Measurements from ENCODE around the gene FZR1.
"Not testable (repeated sequence)": the region's sequence is repeated elsewhere in the genome, so short reads cannot be mapped to it uniquely, and the experiment has no call there.

The FZR1 gene

DNA sequence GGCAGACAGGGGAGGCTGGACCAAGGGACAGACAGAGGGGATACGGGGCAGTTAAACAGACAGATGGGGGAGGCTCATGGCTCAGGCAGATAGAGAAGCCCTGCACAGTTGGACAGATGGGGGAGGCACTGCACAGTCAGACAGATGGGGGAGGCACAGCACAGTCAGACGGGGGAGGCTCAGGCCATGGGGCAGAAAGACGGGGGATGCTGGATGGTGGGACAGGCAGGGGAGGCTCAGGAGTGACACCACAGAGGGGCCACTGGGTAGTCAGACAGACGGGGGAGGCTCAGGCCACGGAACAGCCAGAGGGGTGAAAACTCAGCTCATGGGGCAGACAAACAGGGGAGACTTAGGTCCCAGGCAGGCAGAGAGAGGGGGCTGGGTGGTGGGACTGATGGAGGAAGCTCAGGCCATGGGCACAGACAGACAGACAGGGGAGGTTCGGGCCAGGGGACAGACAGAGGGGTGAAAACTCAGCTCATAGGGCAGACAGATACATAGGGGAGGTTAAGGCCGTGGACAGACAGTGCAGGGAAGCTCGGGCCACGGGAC lies 50.4 kb downstream of the FZR1 start:
- TF ChIP-seq JUND (IDR thresholded peaks at IDR 0.05; ENCODE audit: low read depth): no peak
- in situ Hi-C loops (cut with HindIII; ENCODE audit: low pct_unique_long_range_greater_than_20kb, low sequenced_read_pairs): no loop called here
- DNase-seq (ENCODE audit: low read depth in 1 of 2, low spot score in 1 of 2): no peak

DNA sequence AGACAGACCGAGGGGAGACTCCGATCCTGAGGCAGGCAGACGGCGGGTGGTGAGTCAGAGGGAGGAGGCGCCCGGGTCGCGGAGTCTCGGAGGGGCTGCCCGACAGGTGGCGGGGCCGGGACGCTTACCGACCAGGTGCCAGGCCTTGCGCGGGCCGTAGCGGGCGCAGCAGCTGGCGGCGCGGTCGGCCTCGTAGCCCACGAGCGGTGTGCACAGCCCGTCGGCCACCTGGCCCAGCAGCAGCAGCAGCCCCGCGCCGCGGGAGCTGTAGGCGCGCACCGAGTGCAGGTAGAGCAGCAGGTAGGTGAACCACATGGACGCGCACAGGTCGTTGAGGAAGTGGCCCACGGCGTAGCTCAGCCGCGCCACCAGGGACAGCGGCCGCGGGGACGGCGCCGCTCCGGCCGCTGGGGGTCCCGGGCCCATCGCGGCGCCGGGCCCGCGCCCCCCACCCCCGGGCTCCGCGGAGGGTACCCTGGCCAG lies 50.9 kb downstream of the FZR1 start:
- in situ Hi-C loops (cut with HindIII; ENCODE audit: low pct_unique_long_range_greater_than_20kb, low sequenced_read_pairs): no loop called here
- peak; percentile 42 to 45 for DNase-seq (ENCODE audit: low read depth in 1 of 2, low spot score in 1 of 2)
- TF ChIP-seq JUND (IDR thresholded peaks at IDR 0.05; ENCODE audit: low read depth): no peak

DNA sequence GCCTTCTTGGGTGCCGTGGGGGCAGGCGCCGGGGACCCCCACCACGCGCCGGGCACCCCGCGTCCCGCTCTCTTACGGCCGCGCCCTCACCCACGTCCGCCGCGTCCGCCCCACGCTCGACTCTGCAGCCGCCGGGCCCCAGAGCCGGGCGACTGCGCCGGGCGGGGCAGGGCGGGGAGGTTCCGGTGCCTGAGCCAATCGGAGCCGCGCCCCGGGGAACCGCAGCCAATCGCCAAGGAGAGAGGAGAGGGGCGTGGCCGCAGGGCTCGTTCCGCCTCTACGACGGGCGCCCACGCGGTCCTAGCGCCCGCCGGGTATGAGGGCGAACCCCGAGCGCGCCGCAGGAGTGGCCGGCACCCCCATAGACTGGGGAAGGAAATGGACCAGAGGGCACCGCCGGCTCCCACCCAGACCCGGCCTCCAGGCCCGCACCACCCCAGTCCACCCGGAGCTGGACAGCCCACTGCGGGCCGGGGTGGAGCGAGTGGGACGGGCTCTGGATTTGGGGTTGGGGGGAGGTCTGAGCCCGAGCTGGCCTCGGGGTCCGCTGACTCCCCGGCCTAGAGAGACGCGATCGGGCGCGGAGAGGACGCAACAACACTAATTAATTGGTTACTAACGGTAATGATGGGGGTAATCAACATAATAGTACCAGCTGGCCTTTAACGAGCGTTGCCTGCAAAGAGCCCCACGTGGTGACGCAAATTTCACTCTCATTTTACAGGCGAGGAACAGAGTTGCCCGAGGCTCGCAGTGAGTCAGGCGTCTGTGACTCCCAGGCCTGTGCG lies 51.5 kb downstream of the FZR1 start, which contains the start of gene MFSD12:
MFSD12 (minus strand) TSS at position 126 of the 788 bp plus-strand sequence. CDS start 183 bp downstream, outside the sequence.
- DNase-seq (ENCODE audit: low read depth in 1 of 2, low spot score in 1 of 2): peak; percentile 92 to 96
- in situ Hi-C loops (cut with HindIII; ENCODE audit: low pct_unique_long_range_greater_than_20kb, low sequenced_read_pairs): no loop called here
- no peak for TF ChIP-seq JUND (IDR thresholded peaks at IDR 0.05; ENCODE audit: low read depth)

DNA sequence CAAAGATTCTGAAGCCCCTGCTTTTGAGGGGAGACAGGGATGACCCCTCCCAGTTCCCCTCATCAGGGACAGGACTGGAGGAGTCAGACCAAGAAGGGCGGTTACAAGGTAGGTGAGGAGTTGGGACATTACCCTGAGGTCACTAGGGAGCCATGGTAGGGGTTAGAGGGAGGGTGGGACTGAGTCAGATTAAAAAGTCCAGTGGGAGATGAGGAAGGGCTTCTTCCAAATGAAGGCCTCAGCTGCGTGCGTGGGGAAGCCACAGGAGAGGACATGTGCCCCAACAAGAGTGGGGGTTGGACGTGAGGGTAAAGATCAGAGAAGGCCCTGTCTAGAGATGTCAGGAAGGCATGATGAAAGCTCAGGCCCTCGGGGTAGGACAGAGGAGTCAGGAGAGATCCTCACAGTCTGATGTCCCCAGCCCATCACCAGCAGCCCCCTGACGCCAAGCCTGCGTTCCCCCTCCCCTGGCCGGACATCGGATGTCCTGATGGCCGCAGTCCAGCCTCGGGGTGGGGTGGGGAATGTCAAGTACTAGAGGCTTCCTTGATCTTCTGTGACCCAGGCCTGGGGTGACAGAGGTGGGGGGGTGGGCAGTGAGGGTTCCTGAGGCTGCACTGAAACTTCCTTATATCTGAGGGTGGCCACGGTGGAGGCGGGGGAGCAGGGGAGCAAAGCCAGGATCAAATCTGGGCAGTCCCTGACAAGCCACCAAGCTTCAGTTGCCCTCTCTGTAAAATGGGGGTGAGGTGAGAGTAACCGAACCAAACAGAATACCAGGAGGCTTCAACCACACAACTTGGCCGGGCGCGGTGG lies 57.8 kb downstream of the FZR1 start:
- TF ChIP-seq JUND (IDR thresholded peaks at IDR 0.05; ENCODE audit: low read depth): no peak
- in situ Hi-C loops (cut with HindIII; ENCODE audit: low pct_unique_long_range_greater_than_20kb, low sequenced_read_pairs): no loop called here
- no peak for DNase-seq (ENCODE audit: low read depth in 1 of 2, low spot score in 1 of 2)

DNA sequence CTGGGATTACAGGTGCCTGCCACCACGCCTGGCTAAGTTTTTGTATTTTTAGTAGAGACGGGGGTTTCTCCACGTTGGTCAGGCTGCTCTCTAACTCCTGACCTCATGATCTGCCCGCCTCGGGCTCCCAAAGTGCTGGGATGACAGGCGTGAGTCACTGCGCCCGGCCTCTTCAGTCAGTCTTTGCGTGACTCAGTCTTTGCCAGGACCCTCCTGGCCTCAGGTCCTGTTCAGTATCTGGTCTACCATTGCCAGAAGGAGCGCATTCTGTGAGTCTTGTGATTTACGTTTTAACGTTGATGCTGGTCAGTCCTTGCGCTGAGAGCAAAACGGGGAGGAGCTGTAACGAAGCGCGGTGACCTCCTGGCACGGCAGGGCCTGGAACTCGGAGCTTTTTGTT lies 59.0 kb downstream of the FZR1 start:
- DNase-seq (ENCODE audit: low read depth in 1 of 2, low spot score in 1 of 2): no peak
- in situ Hi-C loops (cut with HindIII; ENCODE audit: low pct_unique_long_range_greater_than_20kb, low sequenced_read_pairs): no loop called here
- no peak for TF ChIP-seq JUND (IDR thresholded peaks at IDR 0.05; ENCODE audit: low read depth)

DNA sequence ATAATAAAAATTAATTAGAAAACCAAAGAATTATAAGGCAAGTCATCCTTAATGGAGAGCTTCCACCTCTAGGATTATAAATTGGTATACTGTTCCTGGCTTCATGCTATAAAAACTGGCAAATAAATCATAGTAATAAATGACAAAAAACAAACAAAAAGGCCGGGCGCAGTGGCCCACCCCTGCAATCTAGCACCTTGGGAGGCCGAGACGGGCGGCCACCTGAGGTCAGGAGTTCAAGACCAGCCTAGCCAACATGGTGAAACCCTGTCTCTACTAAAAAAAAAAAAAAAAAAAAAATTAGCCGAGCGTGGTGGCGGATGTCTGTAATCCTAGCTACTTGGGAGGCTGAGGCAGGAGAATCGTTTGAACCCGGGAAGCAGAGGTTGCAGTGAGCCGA lies 63.9 kb downstream of the FZR1 start:
- in situ Hi-C loops (cut with HindIII; ENCODE audit: low pct_unique_long_range_greater_than_20kb, low sequenced_read_pairs); DNase-seq (ENCODE audit: low read depth in 1 of 2, low spot score in 1 of 2): not testable (repeated sequence)

DNA sequence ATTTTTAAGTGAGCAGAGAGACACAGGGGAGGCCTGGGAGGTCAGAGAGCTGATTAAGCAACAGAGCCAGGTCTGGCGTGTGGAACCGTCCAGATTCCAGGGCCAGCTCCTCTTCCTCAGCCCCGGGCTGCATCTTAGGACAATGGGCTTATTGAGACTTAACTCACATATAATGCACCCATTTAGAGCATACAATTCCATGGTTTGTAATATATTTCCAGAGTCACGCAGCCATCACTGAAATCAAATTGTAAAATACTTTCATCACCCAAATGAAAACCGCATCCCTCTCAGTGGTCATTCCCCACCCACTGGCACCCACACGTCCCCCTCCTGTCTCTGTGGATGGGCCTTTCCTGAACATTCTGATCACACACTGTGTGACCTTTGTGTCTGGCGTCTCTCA lies 64.5 kb downstream of the FZR1 start:
- in situ Hi-C loops (cut with HindIII; ENCODE audit: low pct_unique_long_range_greater_than_20kb, low sequenced_read_pairs): no loop called here
- no peak for DNase-seq (ENCODE audit: low read depth in 1 of 2, low spot score in 1 of 2)
- TF ChIP-seq JUND (IDR thresholded peaks at IDR 0.05; ENCODE audit: low read depth): no peak

DNA sequence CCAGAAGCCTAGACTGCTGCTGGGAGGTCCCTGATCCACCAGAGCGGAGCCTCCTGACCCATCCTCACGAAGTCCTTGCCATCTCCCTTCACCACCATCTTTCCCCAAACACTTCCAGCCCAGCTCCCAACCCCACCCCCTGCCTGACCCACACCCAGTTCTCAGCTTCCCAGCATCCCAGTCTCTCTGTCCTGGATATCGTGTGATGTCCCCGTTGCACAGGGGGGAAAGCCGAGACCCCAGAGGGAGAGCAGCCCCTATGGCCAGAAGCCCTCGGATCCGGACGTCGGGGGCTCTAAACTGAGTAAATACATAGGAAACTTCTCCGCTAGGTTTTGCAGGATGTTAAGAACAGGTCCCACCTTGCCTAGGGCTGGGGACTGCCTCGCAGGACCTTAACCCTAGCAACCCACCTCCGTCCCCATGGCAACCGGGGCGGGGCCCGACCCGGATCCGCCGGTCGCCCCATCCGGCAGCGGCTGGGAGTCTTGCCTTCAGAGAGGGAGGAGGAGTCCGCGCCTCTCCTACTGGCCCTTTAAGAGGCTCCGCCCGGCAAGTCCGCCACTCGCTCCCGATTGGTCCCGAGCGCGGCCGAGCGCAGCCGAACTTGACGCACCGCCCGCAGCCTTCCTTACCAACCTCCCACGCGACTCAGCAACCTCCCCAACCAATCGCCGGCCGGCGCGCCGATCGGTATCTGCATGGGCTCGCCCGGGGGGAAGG lies 66.2 kb downstream of the FZR1 start:
- no peak for TF ChIP-seq JUND (IDR thresholded peaks at IDR 0.05; ENCODE audit: low read depth)
- peak; percentile 86 to 99 for DNase-seq (ENCODE audit: low read depth in 1 of 2, low spot score in 1 of 2)
- in situ Hi-C loops (cut with HindIII; ENCODE audit: low pct_unique_long_range_greater_than_20kb, low sequenced_read_pairs): no loop called here

DNA sequence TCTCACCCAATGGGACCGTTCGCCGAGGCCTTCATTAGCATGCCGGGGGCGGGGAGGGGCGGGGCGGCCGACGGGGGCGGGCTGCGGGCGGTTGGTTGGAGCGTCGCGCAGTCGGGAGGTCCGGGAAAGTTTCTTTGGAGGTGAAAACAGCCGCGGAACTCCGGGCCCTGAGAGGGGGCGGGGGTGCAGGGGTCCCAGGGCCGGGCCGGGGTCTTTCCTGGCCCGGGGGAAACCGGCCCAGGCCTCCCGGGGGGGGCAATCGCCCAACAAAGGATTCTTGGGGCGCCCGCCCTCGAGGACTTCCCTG lies 66.7 kb downstream of the FZR1 start, which contains the start of gene HMG20B:
HMG20B (plus strand) TSS at position 90 of the 307 bp plus-strand sequence. CDS start 366 bp downstream, outside the sequence.
- in situ Hi-C loops (cut with HindIII; ENCODE audit: low pct_unique_long_range_greater_than_20kb, low sequenced_read_pairs): no loop called here
- no peak for TF ChIP-seq JUND (IDR thresholded peaks at IDR 0.05; ENCODE audit: low read depth)
- no peak for DNase-seq (ENCODE audit: low read depth in 1 of 2, low spot score in 1 of 2)

DNA sequence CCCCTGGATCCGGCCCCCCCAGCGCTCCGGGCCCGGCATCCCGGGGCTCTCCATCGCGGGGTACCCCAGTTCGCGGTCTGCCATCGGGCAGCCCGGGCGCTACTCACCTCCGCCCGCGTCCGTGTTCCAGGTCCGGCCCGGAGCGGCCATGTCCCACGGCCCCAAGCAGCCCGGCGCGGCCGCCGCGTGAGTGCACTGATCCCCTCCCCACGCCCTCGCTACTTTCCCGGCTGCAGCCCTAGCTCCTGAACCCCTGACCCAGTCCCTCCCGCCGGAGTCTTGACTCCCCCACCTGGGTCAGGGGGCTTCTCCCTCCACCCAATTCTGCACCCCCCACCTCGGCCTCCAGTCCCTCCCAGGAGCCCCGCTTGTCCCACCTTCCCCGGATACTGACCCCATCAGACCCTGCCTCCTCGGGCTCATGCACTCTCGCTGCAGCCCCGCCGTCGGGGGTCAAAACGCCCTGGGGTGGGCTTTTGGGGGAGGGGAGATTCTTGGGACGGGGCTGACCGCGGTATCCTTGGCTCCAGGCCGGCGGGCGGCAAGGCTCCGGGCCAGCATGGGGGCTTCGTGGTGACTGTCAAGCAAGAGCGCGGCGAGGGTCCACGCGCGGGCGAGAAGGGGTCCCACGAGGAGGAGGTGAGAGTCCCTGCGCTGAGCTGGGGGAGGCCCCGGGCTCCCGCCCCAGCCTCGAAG lies 67.2 kb downstream of the FZR1 start:
- TF ChIP-seq JUND (IDR thresholded peaks at IDR 0.05; ENCODE audit: low read depth): no peak
- in situ Hi-C loops (cut with HindIII; ENCODE audit: low pct_unique_long_range_greater_than_20kb, low sequenced_read_pairs): no loop called here
- peak in 1 of 2 experiments; percentile 33 for DNase-seq (ENCODE audit: low read depth in 1 of 2, low spot score in 1 of 2)

DNA sequence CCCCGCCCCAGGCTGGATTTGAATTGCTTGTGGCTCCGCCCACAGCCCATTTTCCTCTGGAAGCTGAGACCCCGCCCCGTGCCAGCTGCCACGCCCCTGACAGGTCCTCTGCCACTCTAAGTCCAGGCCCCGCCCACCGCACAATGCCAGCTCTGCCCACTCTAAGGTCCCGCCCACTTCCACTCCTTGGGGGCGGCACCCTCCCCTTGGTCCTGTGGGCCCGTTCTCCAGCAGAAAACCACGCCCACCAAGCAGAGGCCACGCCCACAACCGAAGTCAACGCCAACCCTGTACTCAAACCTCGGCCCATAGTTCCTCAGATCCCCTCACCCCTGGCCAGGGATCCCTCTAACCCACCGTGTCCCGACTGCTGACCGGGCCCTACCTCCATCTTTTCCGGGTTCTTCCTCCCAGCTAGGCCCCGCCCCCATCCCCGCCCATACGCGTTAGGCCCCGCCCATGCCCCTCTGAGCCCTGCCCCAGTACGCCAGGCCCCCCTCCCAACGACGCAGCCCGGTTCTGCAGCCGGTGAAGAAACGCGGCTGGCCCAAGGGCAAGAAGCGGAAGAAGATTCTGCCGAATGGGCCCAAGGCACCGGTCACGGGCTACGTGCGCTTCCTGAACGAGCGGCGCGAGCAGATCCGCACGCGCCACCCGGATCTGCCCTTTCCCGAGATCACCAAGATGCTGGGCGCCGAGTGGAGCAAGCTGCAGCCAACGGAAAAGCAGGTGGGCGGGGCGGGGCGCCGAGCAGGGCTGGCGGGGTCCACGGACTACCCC lies 67.9 kb downstream of the FZR1 start:
- in situ Hi-C loops (cut with HindIII; ENCODE audit: low pct_unique_long_range_greater_than_20kb, low sequenced_read_pairs): no loop called here
- peak; percentile 79 to 98 for DNase-seq (ENCODE audit: low read depth in 1 of 2, low spot score in 1 of 2)
- no peak for TF ChIP-seq JUND (IDR thresholded peaks at IDR 0.05; ENCODE audit: low read depth)
